ENCODE data around the gene NMUR2.

Gene NMUR2

DNA sequence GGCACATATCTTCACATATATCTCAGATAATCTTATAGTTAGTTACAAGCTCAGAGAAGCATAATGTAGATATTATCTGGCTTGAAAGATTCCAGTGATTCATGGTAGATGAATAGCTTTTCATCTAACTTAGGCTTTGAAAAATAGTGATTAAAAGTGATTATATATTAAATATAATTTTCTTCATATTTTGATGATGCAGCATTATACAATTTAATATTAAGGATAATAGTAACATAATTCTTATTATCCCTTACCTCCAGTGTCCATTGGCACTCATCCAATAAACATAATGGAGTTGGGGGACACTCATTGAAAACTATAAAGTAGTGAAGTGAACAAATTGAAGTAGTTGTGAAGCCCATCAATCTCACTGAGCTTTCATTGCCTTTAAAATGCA is 35.8 kb downstream of the NMUR2 start:
- DNase-seq (ENCODE audit: low read depth) = no peak

- DNase-seq (ENCODE audit: low read depth) = no peak
Measured at GRCh38 chr5:152367554-152367953, 37.5 kb downstream of the NMUR2 start.

- no peak for DNase-seq (ENCODE audit: low read depth)
Measured at GRCh38 chr5:152366716-152367115, 38.4 kb downstream of the NMUR2 start.

- DNase-seq (ENCODE audit: low read depth) = no peak
Measured at GRCh38 chr5:152364899-152365298, 40.2 kb downstream of the NMUR2 start.

DNA sequence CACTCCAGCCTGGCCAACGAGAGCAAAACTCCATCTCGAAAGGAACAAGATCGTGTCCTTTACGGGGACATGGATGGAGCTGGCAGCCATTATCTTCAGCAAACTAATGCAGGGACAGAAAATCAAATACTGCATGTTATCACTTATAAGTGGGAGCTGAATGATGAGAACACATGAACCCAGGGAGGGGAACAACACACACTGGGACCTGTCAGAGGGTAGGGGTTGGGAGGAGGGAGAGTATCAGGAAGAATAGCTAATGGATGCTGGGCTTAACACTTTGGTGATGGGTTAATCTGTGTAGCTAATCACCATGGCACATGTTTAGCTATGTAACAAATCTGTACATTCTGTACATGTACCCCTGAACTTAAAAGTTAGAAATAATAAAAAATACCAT is 40.9 kb downstream of the NMUR2 start:
- no peak for DNase-seq (ENCODE audit: low read depth)

DNA sequence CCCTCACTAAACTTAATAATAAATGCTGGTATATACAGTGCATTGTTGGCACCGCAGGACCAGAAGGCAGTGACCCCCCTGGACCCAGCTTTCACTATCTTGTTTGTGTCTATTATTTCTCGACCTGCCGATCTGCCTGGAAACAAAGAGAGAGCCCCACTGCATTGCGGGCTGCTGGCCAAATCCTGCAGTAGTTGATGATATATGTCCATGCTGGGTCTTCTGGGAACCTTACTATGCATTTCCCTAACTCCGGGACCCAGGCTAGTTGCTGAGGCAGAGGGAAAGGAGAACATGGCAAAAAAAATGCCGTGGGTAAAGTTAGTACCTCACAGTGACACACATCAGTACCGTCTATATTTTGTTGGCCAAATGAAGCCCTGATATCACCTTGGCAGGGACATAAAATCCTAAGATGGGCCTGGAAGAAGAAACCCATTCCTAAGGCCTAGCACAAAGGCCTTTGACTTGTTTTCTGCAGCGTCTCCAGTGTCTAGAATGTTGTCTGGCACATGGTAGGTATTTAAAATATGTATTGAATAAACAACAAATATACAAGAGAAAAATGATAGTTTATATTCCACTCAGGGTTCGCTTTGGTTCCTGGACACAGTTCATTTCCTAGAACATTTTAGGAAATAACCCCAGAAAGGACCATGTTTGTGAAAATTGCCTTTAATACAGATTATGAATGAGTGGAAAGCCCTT is 46.1 kb downstream of the NMUR2 start:
- DNase-seq (ENCODE audit: low read depth) = no peak

GRCh38 chr5:152356506-152356905 is 48.6 kb downstream of the NMUR2 start:
- no peak for DNase-seq (ENCODE audit: low read depth)

GRCh38 chr5:152355061-152355460 is 50.0 kb downstream of the NMUR2 start:
- DNase-seq (ENCODE audit: low read depth) = no peak

GRCh38 chr5:152353001-152353400 is 52.1 kb downstream of the NMUR2 start:
- DNase-seq (ENCODE audit: low read depth) = no peak

- no peak for DNase-seq (ENCODE audit: low read depth)
Measured at GRCh38 chr5:152349683-152350526, 55.2 kb downstream of the NMUR2 start.
